D721Med (cell line): Measurements from ENCODE around the gene TSPAN9.

ENCODE experiments used
- DNase-seq: peaks from one replicate; pipeline ENCODE4 v3.0.0; 2011; ENCODE audit warnings: low spot score; ENCODE audit not compliant: insufficient read length
- FAIRE-seq: peaks from 2 replicates; lab custom pipeline; 2011; peaks lifted over from hg19 to GRCh38; lab: Jason Lieb, UNC
- CTCF ChIP-seq: IDR thresholded peaks from 2 replicates; pipeline ENCODE4 v1.5.1; 2012; ENCODE audit warnings: mild to moderate bottlenecking, control low read depth; ENCODE audit not compliant: insufficient read depth; ENCODE audit errors: missing control alignments

TSPAN9 gene

DNA sequence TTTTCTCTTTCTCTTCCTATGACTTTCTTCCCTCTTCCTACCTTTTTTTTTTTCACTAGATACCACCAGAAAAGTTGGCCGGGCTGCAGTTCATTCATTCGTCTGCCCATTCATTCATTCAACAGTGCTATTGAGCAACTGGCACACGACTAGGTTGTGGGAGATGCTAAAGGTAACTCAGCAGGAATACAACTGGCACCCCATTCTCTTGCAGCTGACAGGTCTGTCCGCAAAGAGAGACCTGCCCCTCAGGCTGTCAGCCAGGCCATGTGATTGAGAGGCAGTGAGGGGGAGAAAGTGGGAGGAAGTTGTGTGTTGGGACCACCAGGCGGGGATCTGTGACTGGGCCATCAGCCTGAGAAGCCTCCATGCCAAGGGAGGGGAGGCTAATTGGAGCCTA is 105.2 kb downstream of the TSPAN9 start:
- no peak for FAIRE-seq
- TF ChIP-seq CTCF, result no peak
- DNase-seq, result no peak

- FAIRE-seq (no peak), DNase-seq (no peak)
- no peak for TF ChIP-seq CTCF
Measured at GRCh38 chr12:3184485-3184884, 107.3 kb downstream of the TSPAN9 start.

- FAIRE-seq (no peak), DNase-seq (no peak)
- TF ChIP-seq CTCF, result no peak
Measured at GRCh38 chr12:3185260-3185870, 108.2 kb downstream of the TSPAN9 start.

DNA sequence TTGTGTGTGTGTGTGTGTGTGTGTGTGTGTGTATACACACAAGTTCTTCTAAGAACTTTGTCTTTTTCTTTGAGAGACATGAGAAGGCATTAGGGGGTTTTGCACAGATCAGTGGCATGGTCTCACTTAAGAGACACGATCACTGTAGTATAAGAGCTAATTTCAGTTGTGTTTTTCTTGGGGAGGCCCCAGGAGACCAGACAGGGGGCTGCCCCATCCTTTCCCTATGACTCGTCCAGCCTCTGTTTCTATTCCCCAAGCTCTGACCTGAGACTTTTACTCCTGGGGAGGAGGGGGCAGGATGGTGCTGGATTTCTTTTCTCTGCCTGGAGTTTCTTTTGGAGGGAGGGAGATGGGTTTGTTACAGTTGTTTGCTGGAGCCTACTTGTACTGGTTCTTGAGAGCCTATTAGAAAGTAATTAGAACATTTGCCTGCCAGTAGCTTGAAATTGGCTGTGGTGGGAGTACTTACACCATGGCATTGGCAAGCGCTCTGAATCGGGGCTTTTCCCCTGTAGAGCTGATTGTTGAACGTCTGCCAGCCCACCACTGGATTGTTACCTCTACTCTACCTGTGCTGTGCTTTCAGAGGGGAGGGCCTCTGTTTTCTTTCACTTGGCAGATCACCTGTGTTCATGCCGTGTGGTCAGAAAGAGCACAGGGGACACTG is 109.5 kb downstream of the TSPAN9 start:
- FAIRE-seq, result no peak
- DNase-seq, result no peak
- no peak for TF ChIP-seq CTCF

DNA sequence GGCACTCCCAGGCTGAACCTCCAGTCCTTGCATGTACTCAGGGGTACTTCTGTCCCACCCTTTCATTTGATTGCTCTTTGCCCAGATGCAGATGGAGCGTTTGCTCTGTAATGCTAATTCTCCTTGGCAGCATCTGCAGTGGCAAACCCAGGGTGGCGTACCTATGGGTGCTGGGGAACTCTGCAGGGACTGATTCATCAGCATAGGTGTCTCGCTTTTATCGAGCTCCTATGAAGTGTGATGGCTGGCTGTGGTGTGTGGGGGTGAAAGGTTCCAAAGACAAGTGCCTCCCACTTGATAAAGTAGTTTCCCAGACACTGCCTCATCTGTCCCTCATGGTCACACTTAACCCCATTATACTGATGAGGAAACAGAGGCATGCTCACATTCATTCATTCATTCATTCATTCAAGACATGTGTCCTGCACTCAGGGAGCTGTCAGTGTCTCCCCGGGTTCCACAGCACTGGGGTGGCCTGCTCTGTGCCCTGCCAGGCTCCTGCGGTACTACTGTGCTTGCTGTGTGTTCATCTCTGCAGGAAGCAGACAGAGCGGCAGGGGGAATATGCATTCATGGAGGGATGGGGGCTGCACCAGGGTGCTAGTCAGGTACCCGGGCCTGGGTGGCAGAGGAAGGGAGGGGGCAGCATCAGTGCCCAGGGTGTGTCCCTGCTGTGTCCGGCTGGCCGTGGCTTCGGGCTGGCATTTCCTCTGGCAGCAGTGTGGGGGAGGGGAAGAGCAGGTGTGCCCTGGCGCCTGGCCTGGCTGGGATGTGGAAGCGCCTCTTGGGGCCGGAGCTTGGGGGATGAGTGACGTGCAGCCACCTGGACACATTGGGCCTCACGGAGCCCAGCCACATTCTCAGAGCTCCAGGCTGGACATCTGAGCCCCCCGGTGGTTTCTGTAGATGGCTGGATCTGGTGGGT is 110.9 kb downstream of the TSPAN9 start:
- no peak for FAIRE-seq

GRCh38 chr12:3189282-3189681 is 112.1 kb downstream of the TSPAN9 start:
- no peak for DNase-seq
- no peak for TF ChIP-seq CTCF
- FAIRE-seq, result no peak

More for the DNA sequence above, 110.9 kb downstream of the TSPAN9 start:
- no peak for TF ChIP-seq CTCF
- no peak for DNase-seq

- FAIRE-seq (no peak), DNase-seq (no peak)
- TF ChIP-seq CTCF, result no peak
Measured at GRCh38 chr12:3190101-3190500, 112.9 kb downstream of the TSPAN9 start.
